ENCODE measurements around the gene GIMAP8. TPM values are rescaled to one million over a fixed set of nuclear protein-coding genes. Genes with fewer than 3 reads are reported as not detected.
A peak's percentile ranks its signal among the peaks of the same experiment; 100 is the strongest.

The GIMAP8 gene
- total RNA-seq, 1 donor from 2014 or later: 8.5 TPM

DNA sequence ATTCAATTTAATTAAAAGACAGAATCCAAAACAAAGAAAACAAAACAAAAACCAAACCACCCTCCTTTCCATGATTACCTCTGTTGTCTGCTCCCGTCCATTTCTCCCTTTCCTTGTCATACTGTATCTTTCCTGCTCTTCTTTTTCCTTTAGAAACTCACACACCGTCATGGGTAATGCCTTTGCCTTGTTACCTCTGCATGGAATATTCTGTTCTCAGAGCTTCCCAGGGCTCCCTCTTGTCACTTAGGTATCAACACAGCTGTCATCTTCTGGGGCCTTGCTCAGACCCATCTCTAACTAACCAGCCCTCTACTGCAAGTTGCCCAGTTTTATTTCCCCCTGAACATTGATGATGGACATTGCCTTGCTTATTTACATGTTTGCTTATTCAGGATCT, 30.2 kb upstream of the GIMAP8 start:
- H3K4me1 Mint-ChIP-seq: peaks cover 5% of the 10 kb centered on the region
- DNase-seq: no peak
- no peaks in the 10 kb centered on the region for H3K36me3 Mint-ChIP-seq (ENCODE audit: low read depth)
- H3K4me3 Mint-ChIP-seq: no peak overlapping the region
- peaks cover 2% of the 10 kb centered on the region for H3K27me3 Mint-ChIP-seq
- H3K9me3 Mint-ChIP-seq: no peaks in the 10 kb centered on the region
- intact Hi-C loops (cut with micrococcal nuclease): loop anchor here (2.0 to 5.0 kb wide), 2 partner anchors 43 to 133 kb away; partner anchors contain the start of gene ZNF775
- H3K27ac Mint-ChIP-seq: no peak overlapping the region

- peaks cover 5% of the 10 kb centered on the region for H3K4me1 Mint-ChIP-seq
- H3K9me3 Mint-ChIP-seq: no peaks in the 10 kb centered on the region
- H3K27me3 Mint-ChIP-seq: peaks cover 2% of the 10 kb centered on the region
- H3K4me3 Mint-ChIP-seq: peak overlapping the region; percentile 39
- H3K36me3 Mint-ChIP-seq (ENCODE audit: low read depth): no peaks in the 10 kb centered on the region
- no peak overlapping the region for H3K27ac Mint-ChIP-seq
- DNase-seq: peak; percentile 96
- intact Hi-C loops (cut with micrococcal nuclease): loop anchor here (1.0 to 5.0 kb wide), 4 partner anchors 16 to 134 kb away; partner anchors contain the start of gene ZNF775
These were observed 29.3 kb upstream of the GIMAP8 start for GRCh38 chr7:150420987-150421674.

- no peak overlapping the region for H3K27ac Mint-ChIP-seq
- no peak overlapping the region for H3K4me3 Mint-ChIP-seq
- H3K27me3 Mint-ChIP-seq: peaks cover 2% of the 10 kb centered on the region
- no peak for DNase-seq
- peaks cover 5% of the 10 kb centered on the region for H3K4me1 Mint-ChIP-seq
- intact Hi-C loops (cut with micrococcal nuclease): loop anchor here (1.0 to 5.0 kb wide), 4 partner anchors 17 to 135 kb away; partner anchors contain the start of gene ZNF775
- H3K9me3 Mint-ChIP-seq: no peaks in the 10 kb centered on the region
- H3K36me3 Mint-ChIP-seq (ENCODE audit: low read depth): no peaks in the 10 kb centered on the region
These were observed 28.6 kb upstream of the GIMAP8 start for GRCh38 chr7:150421831-150422230.

DNA sequence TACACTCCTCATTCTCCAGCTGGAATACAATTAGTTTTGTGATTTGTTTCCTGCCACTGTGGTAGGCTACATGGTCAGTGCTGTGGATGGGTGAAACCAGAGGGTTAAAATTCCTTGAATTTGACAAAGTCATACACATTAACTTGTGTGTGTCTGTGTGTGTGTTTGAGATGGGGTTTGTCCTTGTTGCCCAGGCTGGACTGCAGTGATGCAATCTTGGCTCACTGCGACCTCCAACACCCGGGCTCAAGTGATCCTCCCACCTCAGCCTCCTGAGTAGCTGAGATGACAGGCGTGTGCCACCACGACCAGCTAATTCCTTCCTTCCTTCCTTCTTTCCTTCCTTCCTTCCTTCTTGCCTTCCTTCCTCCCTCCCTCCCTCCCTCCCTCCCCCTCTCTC, 24.8 kb upstream of the GIMAP8 start:
- H3K27me3 Mint-ChIP-seq: peaks cover 2% of the 10 kb centered on the region
- peaks cover 12% of the 10 kb centered on the region for H3K4me1 Mint-ChIP-seq
- no peak overlapping the region for H3K27ac Mint-ChIP-seq
- no peaks in the 10 kb centered on the region for H3K9me3 Mint-ChIP-seq
- no peaks in the 10 kb centered on the region for H3K36me3 Mint-ChIP-seq (ENCODE audit: low read depth)
- H3K4me3 Mint-ChIP-seq: no peak overlapping the region
- no peak for DNase-seq
- intact Hi-C loops (cut with micrococcal nuclease): no loop called here

DNA sequence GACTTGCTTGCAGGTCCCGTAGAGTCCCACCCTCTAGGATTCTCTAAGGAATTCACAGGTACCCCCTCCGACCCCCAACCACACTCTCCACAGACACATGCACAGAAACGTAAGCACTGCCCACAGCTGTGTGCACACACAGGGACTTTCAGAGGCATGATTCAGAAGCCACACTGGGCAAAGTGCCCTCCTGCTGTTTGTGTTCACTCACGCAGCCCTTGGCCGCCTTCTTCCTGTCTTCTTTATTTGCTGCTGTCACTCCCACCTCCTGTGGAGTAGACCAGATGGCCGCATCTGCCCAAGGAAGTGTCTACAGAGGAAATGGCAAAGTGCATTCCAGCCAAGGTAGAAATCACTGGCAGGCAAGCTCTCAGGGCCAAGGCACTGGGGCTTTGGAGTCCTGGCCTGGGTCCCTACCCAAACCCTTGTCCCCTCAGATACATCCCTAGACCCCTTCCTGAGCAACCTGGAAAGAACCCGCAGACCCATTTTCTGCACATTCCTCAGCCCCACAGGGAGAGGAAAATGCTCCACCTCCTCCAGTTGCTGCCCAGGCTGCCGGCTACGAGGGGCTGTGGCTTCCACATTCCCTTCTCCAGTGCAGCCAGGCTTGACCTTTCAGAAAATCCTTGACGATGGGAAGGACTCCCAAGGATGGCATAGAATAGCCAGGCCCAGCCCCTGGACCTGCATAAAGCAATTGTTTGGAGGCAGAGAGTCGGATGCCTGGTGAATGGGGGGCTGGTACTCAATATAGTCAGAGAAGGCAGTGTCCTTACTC, 21.6 kb upstream of the GIMAP8 start:
- peak; percentile 67 for DNase-seq
- intact Hi-C loops (cut with micrococcal nuclease): no loop called here
- Mint-ChIP-seq H3K27me3 (no peaks in the 10 kb centered on the region), H3K9me3 (peaks cover 4% of the 10 kb centered on the region), H3K36me3 (ENCODE audit: low read depth) (no peaks in the 10 kb centered on the region), H3K4me3 (no peak overlapping the region), H3K4me1 (peaks cover 20% of the 10 kb centered on the region), H3K27ac (peak overlapping the region; percentile 17)

DNA sequence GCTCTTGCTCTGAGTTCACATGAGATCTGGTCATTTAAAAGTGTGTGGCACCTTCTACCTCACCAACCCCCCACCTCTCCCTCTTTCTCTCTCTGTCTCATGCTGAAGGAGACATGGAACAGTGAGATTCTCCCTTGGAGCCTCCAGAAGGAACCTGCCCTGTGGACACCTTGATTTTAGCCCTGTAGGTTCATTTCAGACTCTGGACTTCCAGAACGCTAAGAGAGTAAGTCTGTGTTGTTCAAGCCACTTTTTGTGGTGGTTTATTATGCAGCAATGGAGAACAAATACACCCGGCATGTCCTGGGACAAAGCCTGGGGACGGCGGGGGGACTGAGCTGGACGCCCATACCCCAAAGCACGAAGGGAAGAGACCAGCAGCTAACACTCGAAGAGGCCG, 20.7 kb upstream of the GIMAP8 start:
- no peaks in the 10 kb centered on the region for H3K27me3 Mint-ChIP-seq
- intact Hi-C loops (cut with micrococcal nuclease): no loop called here
- H3K4me1 Mint-ChIP-seq: peaks cover 29% of the 10 kb centered on the region
- H3K27ac Mint-ChIP-seq: no peak overlapping the region
- H3K36me3 Mint-ChIP-seq (ENCODE audit: low read depth): no peaks in the 10 kb centered on the region
- no peak for DNase-seq
- H3K4me3 Mint-ChIP-seq: no peak overlapping the region
- H3K9me3 Mint-ChIP-seq: peaks cover 4% of the 10 kb centered on the region

DNA sequence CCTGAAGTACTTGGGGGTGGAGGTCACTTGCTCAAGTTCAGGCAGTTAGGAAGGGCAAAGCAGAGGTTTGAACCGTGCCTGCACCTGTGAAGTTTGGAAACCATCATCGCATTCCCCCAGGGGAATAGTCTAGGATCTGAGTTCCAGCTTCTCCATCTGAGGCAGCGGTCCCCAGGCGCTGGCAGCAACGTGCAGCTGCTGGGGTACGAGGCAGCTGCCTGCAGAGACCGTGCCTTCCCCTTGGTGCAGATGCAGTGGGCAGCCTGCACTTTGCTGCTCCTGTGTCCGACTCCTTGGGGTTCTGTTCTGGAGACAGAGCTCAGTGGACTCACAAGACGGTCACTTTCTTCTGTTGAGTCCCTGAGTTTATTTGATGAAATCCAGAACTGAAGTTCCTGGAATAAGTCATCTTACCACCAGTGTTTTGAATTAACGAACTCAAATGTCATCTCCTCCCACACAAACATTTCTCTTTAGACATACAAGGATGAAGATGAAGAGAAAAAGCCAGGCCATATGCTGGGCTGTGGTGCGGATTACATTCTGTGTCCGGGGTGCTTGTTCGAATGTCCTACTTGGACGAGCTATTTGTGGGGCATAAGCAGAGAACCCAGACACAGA, 19.9 kb upstream of the GIMAP8 start:
- no peaks in the 10 kb centered on the region for H3K27me3 Mint-ChIP-seq
- no peak for DNase-seq
- no peak overlapping the region for H3K27ac Mint-ChIP-seq
- H3K4me3 Mint-ChIP-seq: no peak overlapping the region
- peaks cover 4% of the 10 kb centered on the region for H3K9me3 Mint-ChIP-seq
- intact Hi-C loops (cut with micrococcal nuclease): no loop called here
- H3K4me1 Mint-ChIP-seq: peaks cover 34% of the 10 kb centered on the region
- no peaks in the 10 kb centered on the region for H3K36me3 Mint-ChIP-seq (ENCODE audit: low read depth)

DNA sequence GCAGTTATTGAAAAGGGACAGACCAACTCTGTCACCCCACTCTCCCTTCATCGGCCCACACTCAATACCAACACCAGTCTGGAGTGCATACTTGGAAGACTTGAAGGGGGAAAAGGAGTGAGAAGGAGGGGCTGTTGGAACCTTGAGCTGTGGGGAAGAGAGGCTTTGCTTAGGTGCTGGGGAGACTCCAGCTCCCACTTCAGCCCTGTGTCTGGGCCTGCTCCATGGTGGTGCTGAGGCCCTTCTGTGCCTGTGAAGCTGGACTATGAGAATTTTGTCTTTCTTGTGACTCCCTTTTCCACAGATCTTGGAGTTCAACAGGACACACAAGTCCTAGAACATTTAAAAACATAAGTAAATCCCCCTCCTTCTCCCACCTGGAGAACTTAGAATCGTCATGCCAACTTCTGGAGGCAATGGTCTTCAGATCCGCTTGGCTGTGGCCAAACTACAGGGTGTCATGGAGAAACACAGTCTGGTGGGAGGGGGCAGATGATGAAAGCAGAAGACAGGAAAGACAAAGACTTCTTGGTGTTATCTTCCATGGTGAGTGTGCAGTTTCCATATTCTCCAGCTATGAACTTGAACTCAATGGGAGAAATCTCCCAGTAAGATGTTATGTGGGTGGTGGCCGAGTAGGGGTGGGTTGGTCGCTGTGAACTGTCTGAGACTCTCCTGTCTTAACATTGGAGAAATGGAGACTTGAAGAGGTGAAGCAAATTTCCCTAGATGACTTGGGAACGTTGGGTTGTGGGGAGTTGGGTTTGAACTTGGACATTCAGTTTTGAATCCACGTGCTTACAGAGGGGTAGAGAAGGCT, 18.4 kb upstream of the GIMAP8 start:
- intact Hi-C loops (cut with micrococcal nuclease): no loop called here
- peaks cover 39% of the 10 kb centered on the region for H3K4me1 Mint-ChIP-seq
- H3K36me3 Mint-ChIP-seq (ENCODE audit: low read depth): peaks cover 2% of the 10 kb centered on the region
- peaks cover 4% of the 10 kb centered on the region for H3K9me3 Mint-ChIP-seq
- H3K4me3 Mint-ChIP-seq: no peak overlapping the region
- no peak for DNase-seq
- H3K27me3 Mint-ChIP-seq: no peaks in the 10 kb centered on the region
- peak overlapping the region; percentile 9 for H3K27ac Mint-ChIP-seq

- intact Hi-C loops (cut with micrococcal nuclease): no loop called here
- peak; percentile 67 for DNase-seq
- H3K4me3 Mint-ChIP-seq: peak overlapping the region; percentile 83
- peaks cover 2% of the 10 kb centered on the region for H3K36me3 Mint-ChIP-seq (ENCODE audit: low read depth)
- H3K9me3 Mint-ChIP-seq: peaks cover 4% of the 10 kb centered on the region
- H3K27me3 Mint-ChIP-seq: no peaks in the 10 kb centered on the region
- H3K27ac Mint-ChIP-seq: peak overlapping the region; percentile 91
- peaks cover 40% of the 10 kb centered on the region for H3K4me1 Mint-ChIP-seq
These were observed 17.2 kb upstream of the GIMAP8 start for GRCh38 chr7:150432915-150433892.

- H3K27me3 Mint-ChIP-seq: no peaks in the 10 kb centered on the region
- no peak for DNase-seq
- H3K9me3 Mint-ChIP-seq: peaks cover 4% of the 10 kb centered on the region
- H3K27ac Mint-ChIP-seq: no peak overlapping the region
- peaks cover 2% of the 10 kb centered on the region for H3K36me3 Mint-ChIP-seq (ENCODE audit: low read depth)
- H3K4me1 Mint-ChIP-seq: peaks cover 39% of the 10 kb centered on the region
- intact Hi-C loops (cut with micrococcal nuclease): no loop called here
- peak overlapping the region; percentile 83 for H3K4me3 Mint-ChIP-seq
These were observed 16.2 kb upstream of the GIMAP8 start for GRCh38 chr7:150434240-150434639.

- no peak overlapping the region for H3K4me3 Mint-ChIP-seq
- intact Hi-C loops (cut with micrococcal nuclease): no loop called here
- peaks cover 4% of the 10 kb centered on the region for H3K9me3 Mint-ChIP-seq
- DNase-seq: no peak
- peaks cover 47% of the 10 kb centered on the region for H3K4me1 Mint-ChIP-seq
- no peak overlapping the region for H3K27ac Mint-ChIP-seq
- H3K36me3 Mint-ChIP-seq (ENCODE audit: low read depth): peaks cover 2% of the 10 kb centered on the region
- H3K27me3 Mint-ChIP-seq: no peaks in the 10 kb centered on the region
These were observed 15.4 kb upstream of the GIMAP8 start for GRCh38 chr7:150435047-150435389.

GRCh38 chr7:150435390-150436073, 14.9 kb upstream of the GIMAP8 start:
- intact Hi-C loops (cut with micrococcal nuclease): no loop called here
- H3K27ac Mint-ChIP-seq: peak overlapping the region; percentile 8
- peaks cover 4% of the 10 kb centered on the region for H3K9me3 Mint-ChIP-seq
- peaks cover 2% of the 10 kb centered on the region for H3K36me3 Mint-ChIP-seq (ENCODE audit: low read depth)
- peaks cover 52% of the 10 kb centered on the region for H3K4me1 Mint-ChIP-seq
- no peak overlapping the region for H3K4me3 Mint-ChIP-seq
- no peak for DNase-seq
- no peaks in the 10 kb centered on the region for H3K27me3 Mint-ChIP-seq

All from activated CD4-positive, alpha-beta T cell treated with anti-CD3 and anti-CD28 coated beads, Interleukin-2, amount 10 ng/mL, durations not matched to agents 24 days and 14 days (primary cell).